Measurements from ENCODE around the gene MAU2.

Gene MAU2

GRCh38 chr19:19305066-19305465 is 15.6 kb upstream of the MAU2 start:
- in situ Hi-C loops (cut with MboI; ENCODE audit: low pct_unique_long_range_greater_than_20kb, low sequenced_read_pairs) = no loop called here
- no peak for DNase-seq

- DNase-seq = no peak
- in situ Hi-C loops (cut with MboI; ENCODE audit: low pct_unique_long_range_greater_than_20kb, low sequenced_read_pairs) = no loop called here
These were observed 14.9 kb upstream of the MAU2 start for GRCh38 chr19:19305696-19306095.

GRCh38 chr19:19306191-19306590 is 14.4 kb upstream of the MAU2 start:
- no peak for DNase-seq
- in situ Hi-C loops (cut with MboI; ENCODE audit: low pct_unique_long_range_greater_than_20kb, low sequenced_read_pairs) = no loop called here

- DNase-seq = no peak
These were observed 12.3 kb upstream of the MAU2 start for GRCh38 chr19:19308373-19308772.

GRCh38 chr19:19315444-19315843 is 5.2 kb upstream of the MAU2 start:
- in situ Hi-C loops (cut with MboI; ENCODE audit: low pct_unique_long_range_greater_than_20kb, low sequenced_read_pairs) = no loop called here
- no peak for DNase-seq

More at GRCh38 chr19:19308373-19308772, 12.3 kb upstream of the MAU2 start:
- in situ Hi-C loops (cut with MboI; ENCODE audit: low pct_unique_long_range_greater_than_20kb, low sequenced_read_pairs) = no loop called here

- in situ Hi-C loops (cut with MboI; ENCODE audit: low pct_unique_long_range_greater_than_20kb, low sequenced_read_pairs) = no loop called here
These were observed 4.5 kb upstream of the MAU2 start for GRCh38 chr19:19316082-19316481.

GRCh38 chr19:19319732-19320360 is 783 bp upstream of the MAU2 start:
- in situ Hi-C loops (cut with MboI; ENCODE audit: low pct_unique_long_range_greater_than_20kb, low sequenced_read_pairs) = no loop called here
- no peak for DNase-seq

More at GRCh38 chr19:19316082-19316481, 4.5 kb upstream of the MAU2 start:
- no peak for DNase-seq

- peak; percentile 29 for DNase-seq
These were observed 530 bp downstream of the MAU2 start for GRCh38 chr19:19321141-19321577.

GRCh38 chr19:19324059-19324770 is 3.6 kb downstream of the MAU2 start:
- no peak for DNase-seq

More at GRCh38 chr19:19321141-19321577, 530 bp downstream of the MAU2 start:
- in situ Hi-C loops (cut with MboI; ENCODE audit: low pct_unique_long_range_greater_than_20kb, low sequenced_read_pairs) = no loop called here

GRCh38 chr19:19327672-19328071 is 7.0 kb downstream of the MAU2 start:
- no peak for DNase-seq
- in situ Hi-C loops (cut with MboI; ENCODE audit: low pct_unique_long_range_greater_than_20kb, low sequenced_read_pairs) = no loop called here

More at GRCh38 chr19:19324059-19324770, 3.6 kb downstream of the MAU2 start:
- in situ Hi-C loops (cut with MboI; ENCODE audit: low pct_unique_long_range_greater_than_20kb, low sequenced_read_pairs) = no loop called here

GRCh38 chr19:19329126-19329525 is 8.5 kb downstream of the MAU2 start:
- in situ Hi-C loops (cut with MboI; ENCODE audit: low pct_unique_long_range_greater_than_20kb, low sequenced_read_pairs) = no loop called here
- DNase-seq = peak; percentile 13

- in situ Hi-C loops (cut with MboI; ENCODE audit: low pct_unique_long_range_greater_than_20kb, low sequenced_read_pairs) = no loop called here
These were observed 13.7 kb downstream of the MAU2 start for GRCh38 chr19:19334063-19334988.

GRCh38 chr19:19334989-19335344 is 14.3 kb downstream of the MAU2 start:
- in situ Hi-C loops (cut with MboI; ENCODE audit: low pct_unique_long_range_greater_than_20kb, low sequenced_read_pairs) = no loop called here
- DNase-seq = no peak

More at GRCh38 chr19:19334063-19334988, 13.7 kb downstream of the MAU2 start:
- no peak for DNase-seq

GRCh38 chr19:19335408-19336158 is 15.0 kb downstream of the MAU2 start:
- in situ Hi-C loops (cut with MboI; ENCODE audit: low pct_unique_long_range_greater_than_20kb, low sequenced_read_pairs) = no loop called here
- no peak for DNase-seq

GRCh38 chr19:19336597-19336996 is 16.0 kb downstream of the MAU2 start:
- DNase-seq = no peak
- in situ Hi-C loops (cut with MboI; ENCODE audit: low pct_unique_long_range_greater_than_20kb, low sequenced_read_pairs) = no loop called here

GRCh38 chr19:19337120-19337519 is 16.5 kb downstream of the MAU2 start:
- no peak for DNase-seq
- in situ Hi-C loops (cut with MboI; ENCODE audit: low pct_unique_long_range_greater_than_20kb, low sequenced_read_pairs) = no loop called here

GRCh38 chr19:19338082-19338481 is 17.5 kb downstream of the MAU2 start:
- in situ Hi-C loops (cut with MboI; ENCODE audit: low pct_unique_long_range_greater_than_20kb, low sequenced_read_pairs) = no loop called here
- no peak for DNase-seq

GRCh38 chr19:19341026-19341425 is 20.4 kb downstream of the MAU2 start:
- in situ Hi-C loops (cut with MboI; ENCODE audit: low pct_unique_long_range_greater_than_20kb, low sequenced_read_pairs) = no loop called here
- no peak for DNase-seq

All from KBM-7 (cell line).